HepG2 (cell line): ENCODE data around the gene OR1F1.

ENCODE experiments used
- ADNP ChIP-seq: sonication (generic); formaldehyde crosslinking; IDR thresholded peaks from 2 replicates; pipeline ENCODE4 v1.4.0; 2020; ENCODE audit warnings: missing genetic modification reagents
- EZH2 ChIP-seq: conservative IDR thresholded peaks from 2 replicates; pipeline ENCODE4 v1.6.1; 2012; ENCODE audit warnings: mild to moderate bottlenecking, low read depth, low read length, moderate library complexity
- IRX3 ChIP-seq: sonication (generic); formaldehyde crosslinking; IDR thresholded peaks from 2 replicates; pipeline ENCODE4 v1.8.1; 2023; ENCODE audit warnings: mild to moderate bottlenecking, low read depth, missing genetic modification reagents, borderline replicate concordance
- KAT8 ChIP-seq: IDR thresholded peaks from 2 replicates; pipeline ENCODE4 v1.6.1; 2016; ENCODE audit warnings: missing genetic modification reagents, missing compliant biosample characterization
- MYC ChIP-seq: sonication (generic); formaldehyde crosslinking; IDR thresholded peaks from 2 replicates; pipeline ENCODE4 v1.9.0; 2021; ENCODE audit warnings: missing genetic modification reagents, borderline replicate concordance
- NR2C2 ChIP-seq: sonication (generic); formaldehyde crosslinking; IDR thresholded peaks from 2 replicates; pipeline ENCODE4 v1.4.0; 2020; ENCODE audit warnings: missing genetic modification reagents, mild to moderate bottlenecking, moderate library complexity, borderline replicate concordance
- SETDB1 ChIP-seq: sonication (generic); formaldehyde crosslinking; IDR thresholded peaks from 2 replicates; pipeline ENCODE4 v1.5.1; 2020; ENCODE audit warnings: missing genetic modification reagents, mild to moderate bottlenecking, borderline replicate concordance
- ZNF24 ChIP-seq: fragments of 450-650 bp; IDR thresholded peaks from 2 replicates; pipeline ENCODE4 v1.6.1; 2017; ENCODE audit warnings: antibody characterized with exemption, mild to moderate bottlenecking
- ZNF263 ChIP-seq: sonication (generic); formaldehyde crosslinking; IDR thresholded peaks from 2 replicates; pipeline ENCODE4 v1.4.0; 2020; ENCODE audit warnings: missing genetic modification reagents
- ZNF792 ChIP-seq: IDR thresholded peaks from 2 replicates; pipeline ENCODE4 v1.6.1; 2016
- TF ChIP-seq, protein P1 (sequence below): sonication (generic); formaldehyde crosslinking; IDR thresholded peaks from 2 replicates; pipeline ENCODE4 v1.5.0; 2020; ENCODE audit warnings: mild to moderate bottlenecking, missing genetic modification reagents

DNA sequence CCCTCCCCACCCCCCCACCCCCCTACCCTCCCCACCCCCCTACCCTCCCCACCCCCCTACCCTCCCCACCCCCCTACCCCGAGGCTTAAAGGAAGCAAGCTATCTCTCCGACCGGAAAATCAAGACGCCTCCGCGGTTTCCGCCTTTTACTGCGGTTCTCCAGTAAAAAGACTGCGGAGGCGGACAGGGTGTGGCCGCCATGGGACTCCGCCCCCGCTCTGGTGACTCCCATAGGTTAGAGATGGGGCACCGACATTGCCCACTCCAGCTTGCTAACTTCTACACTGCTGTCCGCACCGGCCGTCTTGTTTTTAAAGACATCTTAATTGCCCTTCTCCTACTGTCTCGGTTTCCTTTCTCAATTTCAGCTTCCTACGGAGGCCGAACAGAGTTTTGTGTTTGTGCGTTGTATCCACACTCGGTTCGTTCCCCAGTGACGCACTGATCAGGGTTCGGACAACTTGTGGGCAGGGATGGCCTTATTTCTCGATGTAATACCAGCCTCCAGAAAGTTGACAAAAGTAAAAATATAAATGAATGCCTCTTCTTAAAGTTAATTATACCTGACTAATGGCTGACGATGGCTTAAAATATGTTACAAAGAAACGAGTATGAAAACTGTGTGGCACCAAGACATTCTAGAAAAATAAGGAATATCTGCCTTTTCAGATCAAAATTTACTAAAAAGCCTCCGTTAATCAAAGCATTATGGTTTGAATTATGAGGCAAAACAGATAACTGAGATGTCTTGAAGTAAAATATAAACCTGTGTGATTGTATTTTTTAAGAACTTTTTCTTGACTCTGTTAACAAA, 48.1 kb downstream of the OR1F1 start:
- TF ChIP-seq MYC (CRISPR knock-in tag) (no peak), ADNP (CRISPR knock-in tag) (no peak), SETDB1 (CRISPR knock-in tag) (no peak), NR2C2 (CRISPR knock-in tag) (no peak), EZH2 (no peak), ZNF24 (no peak), ZNF792 (CRISPR knock-in tag) (no peak), KAT8 (CRISPR knock-in tag) (no peak), IRX3 (CRISPR knock-in tag) (no peak), ZNF263 (CRISPR knock-in tag) (no peak)
- TF ChIP-seq, protein P1, sequence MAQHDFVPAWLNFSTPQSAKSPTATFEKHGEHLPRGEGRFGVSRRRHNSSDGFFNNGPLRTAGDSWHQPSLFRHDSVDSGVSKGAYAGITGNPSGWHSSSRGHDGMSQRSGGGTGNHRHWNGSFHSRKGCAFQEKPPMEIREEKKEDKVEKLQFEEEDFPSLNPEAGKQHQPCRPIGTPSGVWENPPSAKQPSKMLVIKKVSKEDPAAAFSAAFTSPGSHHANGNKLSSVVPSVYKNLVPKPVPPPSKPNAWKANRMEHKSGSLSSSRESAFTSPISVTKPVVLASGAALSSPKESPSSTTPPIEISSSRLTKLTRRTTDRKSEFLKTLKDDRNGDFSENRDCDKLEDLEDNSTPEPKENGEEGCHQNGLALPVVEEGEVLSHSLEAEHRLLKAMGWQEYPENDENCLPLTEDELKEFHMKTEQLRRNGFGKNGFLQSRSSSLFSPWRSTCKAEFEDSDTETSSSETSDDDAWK: no peak
